GM04503 (cell line): ENCODE results near the gene FGFR2.
"Not testable (repeated sequence)": the region's sequence is repeated elsewhere in the genome, so short reads cannot be mapped to it uniquely, and the experiment has no call there.

Experiments
- DNase-seq: peaks from one replicate; pipeline ENCODE4 v3.0.0-alpha.2; 2012; ENCODE audit warnings: low read depth

The FGFR2 gene

DNA sequence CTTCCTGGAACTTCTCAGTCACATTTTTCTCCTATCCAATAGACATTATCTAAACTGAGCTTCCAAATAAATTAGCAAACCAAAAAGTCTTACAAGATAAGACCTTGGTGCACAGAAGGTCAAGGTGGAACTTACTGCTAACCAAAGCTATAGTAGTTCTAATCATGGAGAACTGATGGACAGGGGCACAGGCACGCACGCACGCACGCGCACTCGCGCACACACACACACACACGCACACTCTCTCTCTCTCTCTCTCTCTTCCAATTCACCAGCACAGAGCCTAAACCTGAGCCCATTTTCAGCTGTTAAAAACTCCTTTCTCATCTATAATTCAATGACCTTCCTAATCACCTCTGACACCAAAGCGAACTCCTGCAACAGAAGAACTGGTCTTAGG lies 7.5 kb downstream of the FGFR2 start:
- DNase-seq: no peak

DNA sequence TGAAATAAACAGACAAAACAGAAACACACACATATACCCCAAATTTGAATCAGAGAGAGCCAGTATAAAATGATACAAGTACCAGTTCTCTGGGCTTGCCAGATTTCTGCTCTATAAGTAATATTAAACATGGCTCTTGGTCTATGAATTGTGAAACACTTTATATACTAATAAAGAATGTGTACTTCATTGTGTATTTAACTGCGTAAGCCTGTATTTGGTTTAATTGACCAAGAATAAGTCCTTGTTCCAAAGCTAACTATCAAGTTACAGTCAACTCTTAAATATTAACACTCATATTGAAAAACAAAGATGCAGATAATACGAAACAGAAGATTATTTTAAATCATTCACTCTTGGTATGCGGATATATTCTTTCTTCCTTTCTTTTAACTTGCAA lies 8.7 kb downstream of the FGFR2 start:
- DNase-seq: no peak

- no peak for DNase-seq
These were observed 14.4 kb downstream of the FGFR2 start for GRCh38 chr10:121583857-121584256.

DNA sequence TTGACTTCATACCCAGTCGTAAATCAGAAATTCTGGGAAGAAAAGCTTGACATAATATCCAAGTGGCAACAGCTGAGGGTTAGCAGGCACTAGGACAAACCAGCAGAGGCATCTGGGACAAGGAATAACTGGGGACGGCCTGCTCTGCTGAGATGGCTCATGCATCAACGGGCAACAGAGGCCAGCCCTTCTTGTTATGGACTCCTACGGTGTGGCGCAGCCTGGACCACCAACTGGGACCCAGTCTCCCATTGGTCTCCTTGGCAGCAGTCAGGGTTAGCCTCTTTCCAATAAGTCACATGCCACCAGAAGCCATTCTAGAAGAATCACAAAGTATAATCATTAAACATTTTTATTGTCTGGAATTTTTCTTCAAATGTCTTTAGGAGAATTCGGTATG lies 15.0 kb downstream of the FGFR2 start:
- no peak for DNase-seq

GRCh38 chr10:121580276-121581116 lies 17.7 kb downstream of the FGFR2 start:
- no peak for DNase-seq

GRCh38 chr10:121579656-121580055 lies 18.6 kb downstream of the FGFR2 start:
- no peak for DNase-seq

DNA sequence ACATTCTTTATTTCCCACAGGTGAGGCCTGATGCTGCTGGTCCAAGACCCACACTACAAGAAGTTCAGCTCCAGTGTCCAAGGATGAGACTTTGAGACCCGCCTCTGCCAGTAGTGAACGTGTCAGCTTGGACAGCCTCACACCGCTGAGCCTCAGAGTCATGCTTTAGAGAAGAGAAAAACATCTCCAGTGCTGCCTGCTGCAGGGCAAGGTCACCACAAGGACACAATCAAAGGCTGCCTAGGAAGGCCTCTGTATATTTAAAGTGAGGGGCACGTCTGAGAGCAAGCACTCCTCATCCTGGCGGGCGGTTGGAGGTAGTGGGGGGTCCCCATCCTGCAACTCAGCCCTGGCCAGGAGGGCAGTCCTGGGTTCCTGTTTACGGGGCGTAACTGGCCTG lies 19.3 kb downstream of the FGFR2 start:
- no peak for DNase-seq

DNA sequence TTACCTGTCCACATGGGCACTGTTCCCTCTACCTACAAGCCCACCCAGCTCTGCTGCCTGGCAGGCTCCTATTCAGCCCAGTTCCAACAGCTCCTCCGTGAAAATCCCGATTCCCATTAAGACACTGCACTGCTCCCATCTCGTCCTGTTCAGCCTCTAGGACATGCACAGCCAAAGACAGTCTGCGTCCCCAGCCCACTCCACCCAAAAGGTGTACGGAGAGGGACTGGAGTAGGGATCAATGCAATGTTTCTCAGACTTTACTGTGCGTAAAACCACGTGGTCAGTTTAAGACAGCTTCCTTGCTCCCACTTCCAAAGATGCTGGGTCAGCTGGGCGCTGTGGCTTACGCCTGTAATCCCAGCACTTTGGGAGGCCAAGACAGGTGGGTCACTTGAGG lies 19.9 kb downstream of the FGFR2 start:
- no peak for DNase-seq

GRCh38 chr10:121577568-121577967 lies 20.7 kb downstream of the FGFR2 start:
- DNase-seq: no peak

GRCh38 chr10:121576139-121576538 lies 22.1 kb downstream of the FGFR2 start:
- DNase-seq: no peak

DNA sequence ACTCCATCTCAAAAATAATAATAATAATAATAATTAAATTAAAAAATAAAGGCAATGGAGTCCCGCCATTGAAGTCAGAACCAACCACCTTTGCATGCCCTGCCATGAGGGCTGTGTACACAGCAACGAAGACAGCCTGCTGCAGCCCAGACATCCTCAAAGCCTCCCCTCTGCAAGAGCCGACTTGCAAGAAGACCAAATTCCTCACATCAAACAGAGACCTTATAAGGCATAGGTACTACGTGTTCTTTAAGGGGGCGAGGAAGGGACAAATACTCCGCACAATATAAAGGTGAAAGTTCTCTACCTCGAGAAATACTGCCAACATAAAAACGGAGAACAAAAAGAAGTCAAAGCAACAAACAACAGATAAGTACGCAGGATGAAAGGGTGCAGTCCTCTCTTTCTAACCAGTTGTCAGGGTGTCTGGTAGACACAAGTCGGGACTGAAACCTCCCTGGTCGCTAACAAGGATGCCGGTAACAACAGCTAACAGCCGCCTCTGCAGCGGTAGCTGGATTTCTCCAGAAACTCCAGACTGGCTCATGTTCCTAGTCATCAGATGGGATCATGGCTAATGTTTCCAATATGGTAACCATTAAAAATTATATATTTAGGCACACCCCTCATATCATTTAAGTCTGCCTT lies 23.6 kb downstream of the FGFR2 start:
- no peak for DNase-seq

GRCh38 chr10:121573538-121573941 lies 24.7 kb downstream of the FGFR2 start:
- no peak for DNase-seq

DNA sequence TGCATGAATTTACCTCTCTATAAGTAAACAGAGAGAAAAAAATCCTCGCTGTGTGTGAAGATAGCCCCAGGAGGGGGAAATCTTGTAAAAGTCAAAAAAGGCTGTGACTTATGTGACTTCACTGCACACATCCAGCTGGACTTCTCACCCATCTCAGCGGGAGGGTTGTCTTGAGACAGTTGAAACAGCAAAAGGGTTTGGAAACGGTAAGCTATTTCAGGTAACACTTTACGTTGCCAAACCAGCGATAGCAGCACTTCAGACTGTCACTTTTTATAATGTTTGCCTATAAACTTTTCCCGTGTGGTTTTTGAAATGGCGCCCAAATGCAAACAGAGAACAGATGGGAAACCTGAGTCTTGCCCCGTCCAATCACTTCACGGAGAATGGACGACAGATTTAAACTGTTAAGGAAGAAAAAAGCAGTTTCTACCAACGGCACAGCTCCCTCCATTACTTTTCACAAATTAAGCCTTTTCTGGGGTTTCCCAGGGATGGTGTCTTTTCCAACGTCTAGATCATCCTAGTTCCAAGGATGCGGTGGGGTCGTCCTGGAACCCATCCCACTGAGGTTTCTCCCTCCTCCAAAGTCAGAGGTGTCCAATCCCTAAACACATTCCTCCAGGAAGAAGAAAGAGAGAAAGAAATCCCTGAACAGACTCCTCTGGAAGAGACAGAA lies 25.2 kb downstream of the FGFR2 start:
- no peak for DNase-seq

- no peak for DNase-seq
These were observed 27.9 kb downstream of the FGFR2 start for GRCh38 chr10:121570315-121570714.

- no peak for DNase-seq
These were observed 30.0 kb downstream of the FGFR2 start for GRCh38 chr10:121568275-121568674.

DNA sequence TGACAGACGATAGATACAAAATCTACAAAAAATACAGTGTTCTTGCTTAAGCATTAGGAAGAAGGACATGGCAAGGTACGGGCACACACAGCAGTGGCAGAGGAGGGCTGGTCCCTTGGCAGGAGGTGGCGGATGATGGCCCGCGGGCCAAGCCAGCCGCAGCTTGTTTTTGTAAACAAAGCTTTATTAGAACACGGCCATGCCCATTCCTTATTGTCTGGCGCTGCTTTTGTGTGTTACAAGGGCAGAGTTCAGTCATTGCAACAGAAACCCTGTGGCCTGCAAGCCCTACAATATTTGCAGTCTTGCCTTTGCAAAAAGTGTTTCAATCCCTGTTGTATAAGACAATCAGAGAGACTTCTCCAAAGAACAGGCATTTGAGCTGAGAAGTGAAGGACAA lies 30.7 kb downstream of the FGFR2 start:
- DNase-seq: no peak

DNA sequence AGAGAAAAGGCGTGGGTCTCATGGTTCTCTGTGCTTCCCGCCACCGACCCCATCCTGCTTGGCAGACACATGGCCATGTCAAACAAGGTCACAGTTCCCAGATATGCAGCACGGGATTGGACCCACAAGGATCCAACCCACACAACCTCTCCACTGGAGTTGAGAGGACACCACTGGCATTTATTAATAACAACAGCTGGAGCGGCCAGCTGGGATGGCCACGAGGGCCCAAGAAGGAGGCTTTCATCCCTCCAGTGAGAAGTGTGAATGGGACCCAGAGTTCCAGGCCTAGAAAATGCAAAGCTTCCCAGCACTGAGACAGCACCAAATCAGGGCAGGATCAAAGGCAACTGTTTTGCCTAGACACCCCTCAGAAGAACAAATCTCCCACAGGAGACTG lies 31.5 kb downstream of the FGFR2 start:
- no peak for DNase-seq

- no peak for DNase-seq
These were observed 38.8 kb downstream of the FGFR2 start for GRCh38 chr10:121559326-121560026.

GRCh38 chr10:121558238-121558637 lies 40.0 kb downstream of the FGFR2 start:
- DNase-seq: no peak

GRCh38 chr10:121556918-121557573 lies 41.2 kb downstream of the FGFR2 start:
- DNase-seq: no peak

- DNase-seq: no peak
These were observed 41.8 kb downstream of the FGFR2 start for GRCh38 chr10:121556455-121556854.

GRCh38 chr10:121554916-121555315 lies 43.3 kb downstream of the FGFR2 start:
- DNase-seq: not testable (repeated sequence)
